GM12878 (cell line): ENCODE results near the gene MND1. TPM values are rescaled to one million over a fixed set of nuclear protein-coding genes. Genes with fewer than 3 reads are reported as not detected.

Source experiments
- ATAC-seq: fragments of 200-7000 bp; cut with Tn5 transposase; 3 replicates; pipeline ENCODE4 v1.9.1; 2020; ENCODE audit warnings: mild to moderate bottlenecking, moderate library complexity
- BruUV-seq: library from RNA; stranded (reverse); fragments of 400-500 nt; replicated peaks from 2 replicates; lab custom pipeline; 2021; lab: Mats Ljungman, UMichigan
- CTCF ChIA-PET: fragments of 300-600 bp; sonication (Branson Sonifier 250); formaldehyde crosslinking; extraction: SDS; loops from one replicate; lab custom pipeline; 2021; ENCODE audit warnings: inconsistent platforms; lab: Yijun Ruan, JAX
- POLR2A ChIA-PET: fragments of 350-600 bp; formaldehyde crosslinking; extraction: SDS; loops from one replicate; lab custom pipeline; 2021; ENCODE audit warnings: inconsistent platforms; lab: Charles Lee
- RAD21 ChIA-PET: fragments of 300-600 bp; sonication (Branson Sonifier 250); formaldehyde crosslinking; loops from one replicate; lab custom pipeline; 2023; ENCODE audit warnings: antibody characterized with exemption; ENCODE audit not compliant: unreplicated experiment; lab: Charles Lee
- SMC1A ChIA-PET: fragments of 300-600 bp; sonication (Branson Sonifier 250); formaldehyde crosslinking; loops from one replicate; lab custom pipeline; 2023; ENCODE audit not compliant: unreplicated experiment, uncharacterized antibody; lab: Charles Lee
- DNase-seq: peaks from one replicate; pipeline ENCODE4 v3.0.0-alpha.2; 2011; ENCODE audit warnings: low read depth, low spot score
- FAIRE-seq: peaks from 3 replicates; lab custom pipeline; 2011; peaks lifted over from hg19 to GRCh38; lab: Jason Lieb, UNC
- H2AFZ ChIP-seq: 2 replicates; pipeline ENCODE4 v1.6.0; 2011; ENCODE audit warnings: low read depth, low read length, control low read depth; ENCODE audit not compliant: control insufficient read depth
- H3K27ac ChIP-seq: 2 replicates; pipeline ENCODE4 v1.5.1; 2011; ENCODE audit warnings: control low read depth; ENCODE audit not compliant: control insufficient read depth, insufficient read depth
- H3K27me3 ChIP-seq, 2 experiments: replicated peaks in 1 of 2; 2 replicates each; pipeline versions ENCODE4 v1.6.0 to v1.6.1; 2011; ENCODE audit warnings: low read length in 1 of 2; ENCODE audit not compliant: control insufficient read depth in 2 of 2, insufficient read depth in 2 of 2
- H3K36me3 ChIP-seq, 2 experiments: 2 replicates each; pipeline ENCODE4 v1.5.1; 2011; ENCODE audit warnings: low read length in 1 of 2; ENCODE audit not compliant: control insufficient read depth in 2 of 2, insufficient read depth in 2 of 2
- H3K4me1 ChIP-seq: 2 replicates; pipeline ENCODE4 v1.6.1; 2011; ENCODE audit warnings: mild to moderate bottlenecking, low read length, moderate library complexity, mixed read lengths; ENCODE audit not compliant: control insufficient read depth, insufficient read depth
- H3K4me2 ChIP-seq: 2 replicates; pipeline ENCODE4 v1.6.0; 2011; ENCODE audit warnings: control low read depth; ENCODE audit not compliant: control insufficient read depth, insufficient read depth
- H3K4me3 ChIP-seq: fragments of 200-600 bp; sonication (generic); 2 replicates; pipeline ENCODE4 v1.5.1; 2016
- H3K79me2 ChIP-seq: 2 replicates; pipeline ENCODE4 v1.6.0; 2011; ENCODE audit warnings: low read length; ENCODE audit not compliant: control insufficient read depth, insufficient read depth
- H3K9ac ChIP-seq: 2 replicates; pipeline ENCODE4 v1.8.0; 2011; ENCODE audit warnings: low read length, control low read depth, mixed read lengths; ENCODE audit not compliant: control insufficient read depth, insufficient read depth
- H3K9me3 ChIP-seq: replicated peaks from 3 replicates; pipeline ENCODE4 v1.5.1; 2011; ENCODE audit warnings: mild to moderate bottlenecking, low read length; ENCODE audit not compliant: control insufficient read depth, insufficient read depth
- H4K20me1 ChIP-seq: 2 replicates; pipeline ENCODE4 v1.6.0; 2011; ENCODE audit not compliant: control insufficient read depth, insufficient read depth
- ATF7 ChIP-seq: fragments of 450-650 bp; IDR thresholded peaks from 2 replicates; pipeline ENCODE4 v1.6.1; 2016; ENCODE audit warnings: low read depth, mild to moderate bottlenecking
- BRCA1 ChIP-seq: IDR thresholded peaks from 2 replicates; pipeline ENCODE4 v1.6.1; 2011; ENCODE audit warnings: low read depth, low read length, improper control_type of control experiment
- CEBPB ChIP-seq, 2 experiments: fragments of 150-350 bp in 1 of 2; IDR thresholded peaks; 2 replicates each; pipeline ENCODE4 v1.6.1; 2012 to 2014; ENCODE audit warnings: low read depth in 2 of 2, low read length in 2 of 2, borderline replicate concordance in 1 of 2, inconsistent platforms in 1 of 2
- CHD4 ChIP-seq: fragments of 200-600 bp; sonication (generic); IDR thresholded peaks from 2 replicates; pipeline ENCODE4 v1.6.1; 2016; ENCODE audit warnings: mild to moderate bottlenecking
- FOXM1 ChIP-seq: IDR thresholded peaks from 2 replicates; pipeline ENCODE4 v1.6.1; 2012; ENCODE audit warnings: low read depth, mild to moderate bottlenecking, inconsistent platforms, low read length, moderate library complexity
- GATAD2B ChIP-seq: fragments of 450-650 bp; conservative IDR thresholded peaks from 2 replicates; pipeline ENCODE4 v1.6.1; 2017; ENCODE audit warnings: low read depth, mild to moderate bottlenecking, moderate library complexity
- POLR2AphosphoS5 ChIP-seq: IDR thresholded peaks from 2 replicates; pipeline ENCODE4 v1.6.1; 2011; ENCODE audit warnings: mild to moderate bottlenecking, low read length, inconsistent platforms
- RCOR1 ChIP-seq: conservative IDR thresholded peaks from 2 replicates; pipeline ENCODE4 v1.6.1; 2012; ENCODE audit warnings: low read depth, low read length, improper control_type of control experiment
- STAT1 ChIP-seq: fragments of 450-650 bp; conservative IDR thresholded peaks from 2 replicates; pipeline ENCODE4 v1.6.1; 2014; ENCODE audit warnings: antibody characterized with exemption, mild to moderate bottlenecking
- ZNF207 ChIP-seq: fragments of 450-650 bp; IDR thresholded peaks from 2 replicates; pipeline ENCODE4 v1.6.1; 2014; ENCODE audit warnings: antibody characterized with exemption, mild to moderate bottlenecking, borderline replicate concordance
- WGBS: methylation state at CpG from one replicate; pipeline ENCODE4 v1.1.6; 2016; ENCODE audit warnings: low lambda C conversion rate; ENCODE audit not compliant: insufficient replicate concordance, insufficient coverage; ENCODE audit errors: missing lambda C conversion rate; 5-methylcytosine and 5-hydroxymethylcytosine counted together
- in situ Hi-C: fragments of 300-500 bp; cut with MboI; formaldehyde crosslinking; loops from 9 replicates; pipeline ENCODE4 v1.14.3; 2018; ENCODE audit warnings: mixed read lengths
- intact Hi-C: fragments of 100-400 bp; cut with micrococcal nuclease; formaldehyde crosslinking; loops from one replicate; pipeline ENCODE4 v1.14.2; 2022; ENCODE audit not compliant: unreplicated experiment
- polyA plus RNA-seq, 11 experiments: library from polyadenylated mRNA; depleted of rRNA in 4 of 11; unstranded in 6 of 11; stranded (reverse) in 5 of 11; fragments of >200 nt; fragmentation: Nextera tagmentation in 4 of 11; fragmentation: Illumina TruSeq in 1 of 11; extraction: Ambion mirVana in 4 of 11; extraction: Trizol in 1 of 11; gene quantifications; 1 replicate in 1 of 11; 2 replicates in 10 of 11; pipeline versions ENCODE4 v1.2.1 to v1.2.3, GENCODE V29; 2011 to 2016; ENCODE audit warnings: inconsistent platforms in 2 of 11, missing spikeins in 2 of 11, low read depth in 1 of 11
- total RNA-seq, 4 experiments: library from RNA; depleted of rRNA in 3 of 4; stranded (reverse); fragments of >200 nt in 3 of 4; fragmentation: Illumina TruSeq in 1 of 4; extraction: Trizol in 1 of 4; gene quantifications; 2 replicates each; pipeline versions ENCODE4 v1.2.1 to v1.2.3, GENCODE V29; 2013 to 2021

Gene MND1
- total and polyA plus RNA-seq, 10 of the 15 experiments (the other 5 are each of a cell fraction or from before 2014, with no cell fraction given): 17.7 to 58.1 (median 47.3) TPM

DNA sequence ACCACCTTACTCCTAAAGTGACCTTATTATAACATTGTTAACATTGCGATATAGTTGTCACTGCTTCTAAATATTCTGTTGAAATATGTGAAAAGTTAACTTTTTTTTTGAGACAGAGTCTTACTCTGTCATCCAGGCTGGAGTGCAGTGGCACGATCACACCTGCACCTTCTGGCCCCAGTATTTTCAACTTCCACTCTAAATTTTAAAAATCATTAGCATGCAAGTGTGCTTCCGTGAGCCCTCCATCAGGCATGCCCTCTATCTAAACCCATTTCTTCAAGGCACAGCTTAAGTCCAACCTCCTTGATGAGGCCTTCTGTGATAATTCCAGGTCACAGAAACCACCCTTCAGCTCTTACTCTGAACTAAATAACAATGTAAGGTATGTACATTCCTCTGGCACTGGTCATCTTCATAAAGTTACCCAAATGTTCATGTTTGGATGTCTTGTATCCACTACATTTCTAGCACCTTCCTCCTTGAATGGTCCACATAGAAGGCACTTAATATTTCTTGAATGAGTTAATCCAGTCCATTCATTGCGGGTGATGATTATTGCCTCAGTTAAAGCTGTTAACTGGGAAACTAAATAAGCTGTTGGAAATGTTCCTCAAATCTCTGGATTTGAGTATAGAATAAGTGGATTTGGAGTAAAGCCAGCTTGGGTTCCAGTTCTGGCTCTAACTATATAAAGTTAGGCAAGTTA lies 83.0 kb downstream of the MND1 start:
- DNase-seq: no peak
- Histone ChIP-seq H2AFZ (no peak overlapping the region), H3K27ac (no peak overlapping the region), H3K9me3 (no peaks in the 10 kb centered on the region), H3K4me2 (no peak overlapping the region), H3K4me3 (no peak overlapping the region), H3K36me3 (no peaks in the 10 kb centered on the region), H4K20me1 (no peaks in the 10 kb centered on the region), H3K79me2 (no peaks in the 10 kb centered on the region), H3K4me1 (peaks cover 12% of the 10 kb centered on the region), H3K9ac (no peak overlapping the region), H3K27me3 (no peaks in the 10 kb centered on the region)
- FAIRE-seq: no peak
- ChIA-PET RAD21 (interaction anchor here (0.7 to 1.5 kb wide), 4 partner anchors 11 to 217 kb away, joined by 3 to 7 read pairs (median 4); partner anchors contain the start of gene TMEM131L), SMC1A (interaction anchor here (0.6 to 3.8 kb wide), 7 partner anchors 9 to 146 kb away, joined by 3 to 14 read pairs (median 5); no protein-coding TSS in a partner anchor), CTCF (interaction anchor here (0.8 to 1.3 kb wide), 6 partner anchors 79 to 217 kb away, joined by 3 to 4 read pairs (median 3); no protein-coding TSS in a partner anchor), POLR2A (interaction anchor here (0.5 to 1.2 kb wide), 2 partner anchors 10 to 23 kb away, joined by 4 to 10 read pairs; no protein-coding TSS in a partner anchor)
- no TSS peak for BruUV-seq
- WGBS: 88% methylated on average over 4 of the region's 4 CpGs
- intact Hi-C loops (no loop called here), in situ Hi-C loops (no loop called here)
- ATAC-seq: no peak
- no peak for TF ChIP-seq RCOR1
- no peak for TF ChIP-seq ATF7
- TF ChIP-seq ZNF207: no peak
- TF ChIP-seq GATAD2B: no peak
- no peak for TF ChIP-seq FOXM1
- TF ChIP-seq BRCA1: no peak
- no peak for TF ChIP-seq CHD4
- no peak for TF ChIP-seq POLR2AphosphoS5
- TF ChIP-seq CEBPB (IDR thresholded peaks at IDR 0.05; ENCODE audit: borderline replicate concordance in 1 of 2, low read depth in 2 of 2, low read length in 2 of 2): no peak
- TF ChIP-seq STAT1: no peak
- TF ChIP-seq, all 136 proteins: peak for 0
